GM10266 (cell line): ENCODE data around the gene SLC25A17.
"Not testable (repeated sequence)": the region's sequence is repeated elsewhere in the genome, so short reads cannot be mapped to it uniquely, and the experiment has no call there.

Source experiments
- DNase-seq: peaks from one replicate; pipeline ENCODE4 v3.0.0; 2012; ENCODE audit errors: extremely low spot score
- TF ChIP-seq, protein P1 (sequence below): IDR thresholded peaks from 2 replicates; pipeline ENCODE4 v1.5.1; 2012; ENCODE audit warnings: mild to moderate bottlenecking, low read depth; ENCODE audit not compliant: control insufficient read depth, insufficient read depth; ENCODE audit errors: missing control alignments

Gene SLC25A17

DNA sequence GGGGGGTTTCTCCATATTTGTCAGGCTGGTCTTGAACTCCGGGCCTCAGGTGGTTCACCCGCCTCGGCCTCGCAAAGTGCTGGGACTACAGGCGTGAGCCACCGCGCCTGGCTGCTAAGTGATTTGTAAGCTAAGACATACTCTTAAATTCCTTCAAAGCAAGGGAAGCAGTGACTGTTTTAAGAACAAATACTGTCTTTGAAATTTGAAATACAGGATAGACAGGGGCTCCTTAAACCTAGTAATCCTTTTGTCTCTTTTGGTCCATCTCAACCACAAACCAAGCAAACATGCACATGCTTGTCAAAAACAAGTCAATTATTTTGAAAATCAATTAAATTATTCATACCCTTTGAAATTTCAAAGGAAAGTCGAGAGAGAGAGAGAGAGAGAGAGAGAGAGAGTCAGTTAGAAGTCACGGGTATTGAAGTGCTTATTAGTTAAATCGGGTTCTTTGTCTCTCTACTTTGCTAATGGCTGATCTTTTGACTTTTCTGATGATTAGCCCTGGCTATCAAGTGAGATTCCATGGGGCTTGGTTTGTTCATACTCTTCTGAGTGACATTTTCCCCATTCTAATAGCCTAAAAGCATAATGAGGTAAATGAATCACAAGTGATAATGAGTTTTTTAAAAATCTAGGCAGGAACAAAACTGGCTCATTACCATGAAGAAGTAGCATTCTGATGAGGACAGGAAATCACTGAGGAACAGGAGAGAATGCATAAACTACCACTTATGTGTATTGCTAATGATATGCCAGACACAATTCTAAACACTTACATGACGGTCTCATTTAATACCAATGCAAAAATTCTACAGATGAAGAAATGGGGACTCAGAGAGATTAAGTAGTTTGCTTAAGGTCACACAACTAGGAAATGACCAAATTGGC, 91.8 kb downstream of the SLC25A17 start:
- no peak for DNase-seq
- TF ChIP-seq, protein P1, sequence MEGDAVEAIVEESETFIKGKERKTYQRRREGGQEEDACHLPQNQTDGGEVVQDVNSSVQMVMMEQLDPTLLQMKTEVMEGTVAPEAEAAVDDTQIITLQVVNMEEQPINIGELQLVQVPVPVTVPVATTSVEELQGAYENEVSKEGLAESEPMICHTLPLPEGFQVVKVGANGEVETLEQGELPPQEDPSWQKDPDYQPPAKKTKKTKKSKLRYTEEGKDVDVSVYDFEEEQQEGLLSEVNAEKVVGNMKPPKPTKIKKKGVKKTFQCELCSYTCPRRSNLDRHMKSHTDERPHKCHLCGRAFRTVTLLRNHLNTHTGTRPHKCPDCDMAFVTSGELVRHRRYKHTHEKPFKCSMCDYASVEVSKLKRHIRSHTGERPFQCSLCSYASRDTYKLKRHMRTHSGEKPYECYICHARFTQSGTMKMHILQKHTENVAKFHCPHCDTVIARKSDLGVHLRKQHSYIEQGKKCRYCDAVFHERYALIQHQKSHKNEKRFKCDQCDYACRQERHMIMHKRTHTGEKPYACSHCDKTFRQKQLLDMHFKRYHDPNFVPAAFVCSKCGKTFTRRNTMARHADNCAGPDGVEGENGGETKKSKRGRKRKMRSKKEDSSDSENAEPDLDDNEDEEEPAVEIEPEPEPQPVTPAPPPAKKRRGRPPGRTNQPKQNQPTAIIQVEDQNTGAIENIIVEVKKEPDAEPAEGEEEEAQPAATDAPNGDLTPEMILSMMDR: no peak

DNA sequence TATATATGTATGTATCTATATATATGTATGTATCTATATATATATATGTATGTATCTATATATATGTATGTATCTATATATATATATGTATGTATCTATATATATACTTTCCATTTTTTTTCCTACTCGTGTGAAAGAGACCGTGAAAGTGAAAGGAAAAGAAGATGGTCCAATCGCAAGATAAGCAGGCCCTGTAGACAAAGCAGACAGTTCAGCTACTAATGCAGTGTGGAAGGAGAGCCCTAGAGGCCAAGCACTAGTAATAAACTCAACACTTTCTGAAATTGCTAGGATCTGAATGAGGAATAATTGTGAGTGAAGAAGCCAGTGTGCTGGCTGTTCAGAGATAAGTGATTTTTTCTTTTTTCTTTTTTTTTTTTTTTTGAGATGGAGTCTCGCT, 92.6 kb downstream of the SLC25A17 start:
- TF ChIP-seq, protein P1: no peak
- peak; percentile 54 for DNase-seq

DNA sequence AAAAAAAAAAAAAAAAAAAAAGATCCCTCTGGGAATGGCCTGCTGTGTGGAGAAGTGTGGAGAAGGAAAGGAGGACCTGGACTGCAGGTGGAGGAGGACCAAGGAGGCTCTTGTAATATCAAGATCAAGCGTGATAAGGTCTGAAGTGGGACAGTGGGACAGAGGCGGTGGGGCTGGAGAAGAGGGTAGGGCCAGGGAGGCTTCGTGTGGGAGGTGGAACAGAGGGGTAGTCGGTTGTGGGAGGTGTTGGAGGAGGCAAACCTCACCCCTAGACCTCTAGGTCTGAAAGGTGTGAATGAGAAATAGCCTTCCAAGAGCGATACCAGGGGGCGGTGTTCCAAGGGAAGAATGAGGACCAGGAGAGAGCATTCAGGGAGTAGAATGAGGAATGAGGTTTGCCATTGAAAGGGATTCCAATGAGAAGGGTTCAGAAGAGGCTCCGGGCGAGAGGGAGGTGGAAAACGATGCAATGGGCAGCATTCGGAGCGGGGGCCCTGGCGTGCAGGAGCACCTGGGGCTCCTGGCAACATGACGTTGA, 95.7 kb downstream of the SLC25A17 start:
- TF ChIP-seq, protein P1: no peak
- no peak for DNase-seq

DNA sequence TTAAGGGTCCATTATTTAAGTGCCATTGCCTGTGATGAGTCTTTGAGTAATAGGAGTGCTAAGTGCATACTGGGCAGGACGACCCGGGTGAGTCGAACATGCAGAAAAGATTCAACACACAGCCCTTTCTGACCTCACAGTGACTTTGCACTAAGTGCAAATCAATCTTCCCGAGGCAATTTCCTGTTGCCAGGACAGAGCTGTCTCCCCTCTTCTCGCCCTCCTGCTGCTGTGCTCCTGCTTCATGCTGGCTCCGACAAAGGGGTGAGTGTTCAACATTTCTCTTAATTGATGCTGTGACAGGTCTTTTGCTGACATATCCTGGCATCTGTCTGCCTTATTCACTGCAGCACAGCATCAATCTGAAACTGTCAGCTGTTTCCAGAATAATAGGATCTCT, 97.9 kb downstream of the SLC25A17 start:
- TF ChIP-seq, protein P1: no peak
- DNase-seq: no peak

DNA sequence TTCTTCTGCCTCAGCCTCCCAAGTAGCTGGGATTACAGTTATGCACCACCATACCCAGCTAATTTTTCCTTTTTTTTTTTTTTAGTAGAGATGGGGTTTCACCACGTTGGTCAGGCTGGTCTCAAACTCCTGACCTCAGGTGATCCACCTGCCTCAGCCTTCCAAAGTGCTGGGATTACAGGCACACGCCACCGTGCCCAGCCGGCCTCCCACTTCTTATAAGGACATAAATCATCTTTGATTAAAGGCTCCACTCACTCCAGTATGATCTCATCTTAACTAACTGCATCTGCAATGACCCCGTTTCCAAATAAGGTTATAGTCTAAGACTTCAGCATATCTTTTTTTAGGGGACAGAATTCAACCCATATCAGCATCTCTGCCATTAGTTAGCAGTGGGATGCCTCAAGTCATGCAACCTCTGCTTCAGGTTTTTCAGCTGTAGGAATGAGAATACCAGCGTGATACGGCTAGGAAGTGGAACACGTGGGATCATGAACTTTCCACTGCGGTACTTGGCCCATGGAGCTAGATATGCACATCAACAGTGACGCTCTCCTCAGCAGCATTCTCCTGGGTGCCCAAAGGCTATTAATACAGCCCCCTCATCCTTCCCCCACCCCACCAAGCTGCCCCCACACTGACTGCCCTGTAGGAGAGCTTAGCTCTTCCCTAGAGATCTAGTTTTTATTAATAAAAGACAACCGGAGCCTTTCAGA, 98.4 kb downstream of the SLC25A17 start:
- DNase-seq: no peak
- TF ChIP-seq, protein P1: no peak

DNA sequence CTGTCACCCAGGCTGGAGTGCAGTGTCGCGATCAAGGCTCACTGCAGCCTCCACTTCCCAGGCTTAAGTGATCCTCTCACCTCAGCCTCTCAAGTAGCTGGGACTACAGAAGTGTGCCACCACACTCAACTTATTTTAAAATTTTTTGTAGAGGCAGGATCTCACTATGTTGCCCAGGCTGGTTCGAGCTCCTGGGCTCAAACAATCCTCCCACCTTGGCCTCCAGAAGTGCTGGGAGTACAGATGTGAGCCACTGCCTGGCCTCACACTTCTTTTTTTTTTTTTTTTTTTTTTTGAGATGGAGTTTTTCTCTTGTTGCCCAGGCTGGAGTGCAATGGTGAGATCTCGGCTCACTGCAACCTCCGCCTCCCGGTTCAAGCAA, 99.0 kb downstream of the SLC25A17 start:
- not testable (repeated sequence) for DNase-seq
